ENCODE data around the gene SLC44A5. TPM values are rescaled to one million over a fixed set of nuclear protein-coding genes. Genes with fewer than 3 reads are reported as not detected.

Gene SLC44A5
- total and polyA plus RNA-seq, 9 donors, result 0.62 to 2.5 (median 1.1) TPM

DNA sequence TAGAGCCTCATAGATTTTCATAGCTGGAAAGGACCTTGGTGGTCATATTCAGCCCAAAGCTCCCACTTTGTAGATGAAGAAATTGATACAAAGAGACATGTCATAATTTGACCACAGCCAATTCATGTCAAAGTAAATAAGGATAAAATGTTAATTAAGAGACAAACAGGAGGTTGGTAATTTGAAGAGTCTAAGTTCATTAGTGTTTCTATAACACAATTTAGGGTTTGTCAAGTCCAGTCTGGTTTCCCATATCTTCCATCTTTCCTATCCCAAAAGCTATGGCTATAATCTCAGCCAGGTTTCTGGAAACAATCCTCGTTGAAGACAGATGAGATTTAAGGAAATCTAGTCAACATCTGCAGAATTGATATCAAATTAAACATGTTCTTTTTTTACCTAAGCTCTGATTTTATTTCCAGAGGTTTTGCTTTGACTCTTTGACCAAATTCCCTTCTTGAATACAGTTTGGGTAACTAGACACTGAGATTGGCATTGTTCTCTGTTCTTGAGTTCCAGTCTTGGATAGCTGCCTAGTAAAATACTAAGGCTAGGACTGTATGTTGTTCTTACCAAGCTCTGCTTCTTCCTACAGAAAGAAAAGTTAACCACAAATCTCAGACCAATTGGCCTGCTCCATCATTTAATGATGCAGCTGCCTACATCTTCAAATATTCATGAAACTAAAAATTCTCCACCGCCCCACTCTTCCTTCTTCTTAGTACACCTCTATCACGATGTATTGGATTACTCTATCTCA, 62.0 kb downstream of the SLC44A5 start:
- Histone ChIP-seq H3K4me3 (no peak overlapping the region), H3K9me3 (no peaks in the 10 kb centered on the region), H3K4me1 (ENCODE audit: insufficient read depth) (no peaks in the 10 kb centered on the region), H3K27me3 (no peaks in the 10 kb centered on the region), H3K27ac (no peak overlapping the region), H3K36me3 (no peaks in the 10 kb centered on the region)
- WGBS, 3 donors, result 84 to 86% (median 85%) methylated on average over 3 of the region's 3 CpGs
- no peak for DNase-seq
- intact Hi-C loops (cut with DNase I), result no loop called here
- TF ChIP-seq, protein P1, sequence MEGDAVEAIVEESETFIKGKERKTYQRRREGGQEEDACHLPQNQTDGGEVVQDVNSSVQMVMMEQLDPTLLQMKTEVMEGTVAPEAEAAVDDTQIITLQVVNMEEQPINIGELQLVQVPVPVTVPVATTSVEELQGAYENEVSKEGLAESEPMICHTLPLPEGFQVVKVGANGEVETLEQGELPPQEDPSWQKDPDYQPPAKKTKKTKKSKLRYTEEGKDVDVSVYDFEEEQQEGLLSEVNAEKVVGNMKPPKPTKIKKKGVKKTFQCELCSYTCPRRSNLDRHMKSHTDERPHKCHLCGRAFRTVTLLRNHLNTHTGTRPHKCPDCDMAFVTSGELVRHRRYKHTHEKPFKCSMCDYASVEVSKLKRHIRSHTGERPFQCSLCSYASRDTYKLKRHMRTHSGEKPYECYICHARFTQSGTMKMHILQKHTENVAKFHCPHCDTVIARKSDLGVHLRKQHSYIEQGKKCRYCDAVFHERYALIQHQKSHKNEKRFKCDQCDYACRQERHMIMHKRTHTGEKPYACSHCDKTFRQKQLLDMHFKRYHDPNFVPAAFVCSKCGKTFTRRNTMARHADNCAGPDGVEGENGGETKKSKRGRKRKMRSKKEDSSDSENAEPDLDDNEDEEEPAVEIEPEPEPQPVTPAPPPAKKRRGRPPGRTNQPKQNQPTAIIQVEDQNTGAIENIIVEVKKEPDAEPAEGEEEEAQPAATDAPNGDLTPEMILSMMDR (IDR thresholded peaks at IDR 0.05), result no peak
- TF ChIP-seq EP300 (IDR thresholded peaks at IDR 0.05) (no peak), POLR2A (IDR thresholded peaks at IDR 0.05) (no peak)

DNA sequence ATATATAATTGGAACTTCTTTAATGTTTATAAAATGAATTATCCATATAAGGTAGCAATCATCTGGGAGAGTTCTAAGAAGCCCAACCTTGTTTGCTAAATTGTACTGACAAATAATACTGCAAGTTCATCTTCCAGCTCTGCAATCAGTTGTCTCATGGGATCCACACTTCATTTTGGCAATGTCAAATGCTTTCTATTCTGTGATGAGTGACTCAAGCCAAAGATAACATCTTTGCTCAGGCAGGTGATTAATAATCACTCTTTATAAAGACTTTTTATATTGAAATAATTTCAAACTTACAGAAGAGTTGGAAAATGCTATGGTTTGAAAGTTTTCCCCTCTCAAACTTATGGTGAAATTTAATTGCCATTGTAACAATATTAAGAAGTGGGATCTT, 67.2 kb downstream of the SLC44A5 start:
- Histone ChIP-seq H3K36me3 (no peaks in the 10 kb centered on the region), H3K4me3 (no peak overlapping the region), H3K9me3 (no peaks in the 10 kb centered on the region), H3K27me3 (no peaks in the 10 kb centered on the region), H3K27ac (no peak overlapping the region), H3K4me1 (ENCODE audit: insufficient read depth) (no peaks in the 10 kb centered on the region)
- no peak for TF ChIP-seq EP300 (IDR thresholded peaks at IDR 0.05)
- TF ChIP-seq, protein P1 (IDR thresholded peaks at IDR 0.05), result no peak
- no peak for TF ChIP-seq POLR2A (IDR thresholded peaks at IDR 0.05)
- intact Hi-C loops (cut with DNase I), result no loop called here
- no peak for DNase-seq

GRCh38 chr1:75542818-75543570, 67.9 kb downstream of the SLC44A5 start:
- intact Hi-C loops (cut with DNase I), result no loop called here
- Histone ChIP-seq H3K27ac (no peak overlapping the region), H3K27me3 (no peaks in the 10 kb centered on the region), H3K4me1 (ENCODE audit: insufficient read depth) (no peaks in the 10 kb centered on the region), H3K9me3 (no peaks in the 10 kb centered on the region), H3K4me3 (no peak overlapping the region), H3K36me3 (no peaks in the 10 kb centered on the region)
- TF ChIP-seq EP300 (IDR thresholded peaks at IDR 0.05), result no peak
- TF ChIP-seq, protein P1 (IDR thresholded peaks at IDR 0.05), result no peak
- DNase-seq, result no peak
- 83 to 87% (median 85%) methylated on average over 5 of the region's 5 CpGs for WGBS, 3 donors

DNA sequence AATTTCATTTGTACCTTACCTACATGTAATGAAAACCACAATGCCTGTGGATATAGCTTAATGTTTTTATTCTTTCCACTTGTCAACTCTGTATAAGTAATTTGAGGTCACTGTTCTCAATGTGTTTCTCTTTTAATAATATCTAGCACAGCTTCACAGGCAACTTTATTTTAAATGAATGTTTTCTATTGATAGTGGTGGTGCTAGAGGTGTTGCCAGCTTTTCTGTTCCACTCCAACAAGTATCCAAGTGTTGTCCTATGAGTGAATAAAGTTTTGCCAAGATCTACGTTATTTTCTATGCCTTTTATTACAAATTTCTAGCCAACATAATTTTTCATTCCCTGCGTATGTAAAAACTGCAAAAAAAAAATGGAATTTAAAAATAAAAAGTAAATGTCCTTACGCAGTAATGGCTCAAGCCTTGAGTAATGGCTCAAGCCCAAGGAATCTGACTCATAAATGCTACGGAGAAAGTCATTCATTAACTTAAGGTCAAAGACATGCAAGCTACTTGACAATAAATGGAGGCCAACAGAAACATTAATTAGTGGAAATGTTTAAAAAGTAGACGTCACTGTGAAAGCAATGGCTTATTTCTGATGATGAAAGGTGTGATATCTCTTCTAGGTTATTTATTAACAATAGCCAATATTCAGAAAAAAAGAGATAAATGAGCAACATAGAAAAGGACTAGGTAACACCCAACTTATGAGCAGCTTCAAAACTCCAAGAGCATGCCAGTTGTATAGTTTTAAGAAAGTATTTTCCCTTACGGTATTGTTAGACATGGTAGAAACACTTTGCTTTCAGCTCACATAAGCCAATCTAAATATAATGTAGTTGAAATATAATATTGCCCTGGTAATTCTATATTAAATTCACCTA, 71.4 kb downstream of the SLC44A5 start:
- DNase-seq, result no peak
- Histone ChIP-seq H3K36me3 (no peaks in the 10 kb centered on the region), H3K4me3 (no peak overlapping the region), H3K27me3 (no peaks in the 10 kb centered on the region), H3K9me3 (no peaks in the 10 kb centered on the region), H3K4me1 (ENCODE audit: insufficient read depth) (no peaks in the 10 kb centered on the region), H3K27ac (no peak overlapping the region)
- WGBS, 3 donors, result 22 to 26% (median 25%) methylated on average over 6 of the region's 6 CpGs
- TF ChIP-seq EP300 (IDR thresholded peaks at IDR 0.05), result no peak
- intact Hi-C loops (cut with DNase I), result no loop called here
